Chondrocyte (in vitro differentiated cells): Measurements from ENCODE around the gene ZDHHC1. TPM values are rescaled to one million over a fixed set of nuclear protein-coding genes. Genes with fewer than 3 reads are reported as not detected.
A peak's percentile ranks its signal among the peaks of the same experiment; 100 is the strongest.

Experiments used
- DNase-seq: peaks from one replicate; pipeline ENCODE4 v3.0.0; 2021; ENCODE audit warnings: mixed read lengths, low spot score
- H3K27ac Mint-ChIP-seq: one replicate; pipeline ENCODE4 v1.8.0; 2021; ENCODE audit warnings: mild to moderate bottlenecking, moderate library complexity, mixed read lengths; ENCODE audit not compliant: unreplicated experiment
- H3K27me3 Mint-ChIP-seq: 2 replicates; pipeline ENCODE4 v1.8.0; 2021; ENCODE audit warnings: low read depth, mixed read lengths
- H3K36me3 Mint-ChIP-seq: 2 replicates; pipeline ENCODE4 v1.8.0; 2021; ENCODE audit warnings: low read depth, mixed read lengths
- H3K4me1 Mint-ChIP-seq: 2 replicates; pipeline ENCODE4 v1.8.0; 2021; ENCODE audit warnings: low read depth, mild to moderate bottlenecking, mixed read lengths
- H3K4me3 Mint-ChIP-seq: one replicate; pipeline ENCODE4 v1.8.0; 2021; ENCODE audit warnings: mild to moderate bottlenecking, moderate library complexity, mixed read lengths; ENCODE audit not compliant: unreplicated experiment
- H3K9me3 Mint-ChIP-seq: 2 replicates; pipeline ENCODE4 v1.8.0; 2021; ENCODE audit warnings: low read depth, mixed read lengths
- CTCF ChIP-seq: fragments of 200-600 bp; sonication (generic); IDR thresholded peaks from 2 replicates; pipeline ENCODE4 v1.5.0; 2021; ENCODE audit warnings: antibody characterized with exemption, mild to moderate bottlenecking, moderate library complexity
- total RNA-seq: library from RNA; stranded (reverse); gene quantifications from 3 replicates; pipeline ENCODE4 v1.2.1, GENCODE V29; 2021

ZDHHC1 gene
- total RNA-seq, 1 donor from 2014 or later = 12.2 TPM

- TF ChIP-seq CTCF = no peak
- peaks cover 9% of the 10 kb centered on the region for H3K4me1 Mint-ChIP-seq
- DNase-seq = no peak
- H3K9me3 Mint-ChIP-seq = no peaks in the 10 kb centered on the region
- peak overlapping the region; percentile 9 for H3K27ac Mint-ChIP-seq
- peaks cover 2% of the 10 kb centered on the region for H3K36me3 Mint-ChIP-seq
- no peaks in the 10 kb centered on the region for H3K27me3 Mint-ChIP-seq
- H3K4me3 Mint-ChIP-seq = no peak overlapping the region
These were observed 2.0 kb downstream of the ZDHHC1 start for GRCh38 chr16:67413978-67414911.

DNA sequence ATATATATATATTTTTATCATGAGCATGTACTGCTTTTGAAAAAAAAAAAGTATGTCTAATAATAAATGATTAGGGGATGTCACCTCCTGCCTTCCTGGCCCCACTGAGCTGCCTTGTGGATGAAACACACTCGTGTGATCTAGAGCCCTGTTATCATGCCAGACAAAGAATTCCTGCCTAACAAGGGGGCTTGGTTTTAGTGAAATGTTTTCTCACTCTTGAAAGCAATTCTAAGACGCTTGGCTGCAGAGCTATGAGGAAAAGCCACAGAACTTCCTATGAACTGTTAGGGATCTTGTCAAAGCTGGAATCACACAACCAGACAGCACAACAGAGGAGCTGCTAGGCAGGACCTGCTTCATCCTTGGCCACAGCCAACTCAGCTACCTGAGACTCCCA is 4.0 kb downstream of the ZDHHC1 start:
- H3K9me3 Mint-ChIP-seq = no peaks in the 10 kb centered on the region
- no peak for TF ChIP-seq CTCF
- DNase-seq = no peak
- peaks cover 2% of the 10 kb centered on the region for H3K36me3 Mint-ChIP-seq
- H3K4me1 Mint-ChIP-seq = peaks cover 14% of the 10 kb centered on the region
- H3K27ac Mint-ChIP-seq = no peak overlapping the region
- no peak overlapping the region for H3K4me3 Mint-ChIP-seq
- H3K27me3 Mint-ChIP-seq = no peaks in the 10 kb centered on the region

DNA sequence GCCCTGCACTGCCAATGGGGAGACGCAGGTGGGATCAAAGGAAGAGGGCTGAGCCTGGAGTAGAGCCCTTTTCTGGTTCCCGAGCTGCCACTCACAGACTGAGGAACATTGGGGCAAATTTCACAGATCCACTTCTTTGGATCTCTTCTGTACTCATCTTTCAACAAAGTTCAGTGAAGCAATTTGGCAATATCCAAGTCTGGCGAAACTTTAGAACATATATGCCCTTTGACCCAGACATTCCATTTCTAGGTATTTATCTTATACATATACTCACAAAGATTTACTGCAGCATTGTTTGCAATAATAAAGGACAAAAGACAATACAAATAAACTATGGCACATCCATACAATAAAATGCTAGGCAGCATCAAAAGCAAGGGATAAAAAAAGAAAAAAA is 4.9 kb downstream of the ZDHHC1 start:
- H3K27ac Mint-ChIP-seq = no peak overlapping the region

GRCh38 chr16:67409631-67410030 is 6.6 kb downstream of the ZDHHC1 start:
- Mint-ChIP-seq H3K27me3 (no peaks in the 10 kb centered on the region), H3K4me1 (peaks cover 16% of the 10 kb centered on the region), H3K4me3 (no peak overlapping the region), H3K9me3 (no peaks in the 10 kb centered on the region), H3K27ac (no peak overlapping the region), H3K36me3 (no peaks in the 10 kb centered on the region)
- TF ChIP-seq CTCF = no peak
- DNase-seq = no peak

More for the DNA sequence above, 4.9 kb downstream of the ZDHHC1 start:
- DNase-seq = no peak
- H3K36me3 Mint-ChIP-seq = peaks cover 2% of the 10 kb centered on the region
- no peaks in the 10 kb centered on the region for H3K27me3 Mint-ChIP-seq
- H3K9me3 Mint-ChIP-seq = no peaks in the 10 kb centered on the region
- peaks cover 17% of the 10 kb centered on the region for H3K4me1 Mint-ChIP-seq
- H3K4me3 Mint-ChIP-seq = no peak overlapping the region
- TF ChIP-seq CTCF = no peak

- Mint-ChIP-seq H3K9me3 (no peaks in the 10 kb centered on the region), H3K27ac (no peak overlapping the region), H3K36me3 (peaks cover 4% of the 10 kb centered on the region), H3K4me1 (peaks cover 16% of the 10 kb centered on the region), H3K27me3 (no peaks in the 10 kb centered on the region), H3K4me3 (no peak overlapping the region)
- no peak for TF ChIP-seq CTCF
- DNase-seq = no peak
These were observed 8.4 kb downstream of the ZDHHC1 start for GRCh38 chr16:67407788-67408452.
